ENCODE data around the gene ATP10A. TPM values are rescaled to one million over a fixed set of nuclear protein-coding genes. Genes with fewer than 3 reads are reported as not detected.

ATP10A gene
- total and polyA plus RNA-seq, 2 of the 8 experiments (the other 6 are each of a cell fraction or from before 2014, with no cell fraction given): 2.0 to 2.8 TPM

GRCh38 chr15:25742041-25742730, 120.9 kb downstream of the ATP10A start:
- Histone ChIP-seq H2BK20ac (ENCODE audit: low read length) (no peak overlapping the region; the same call in 1 of the 2 replicates), H4K8ac (ENCODE audit: extremely low read depth, insufficient read depth, low read length) (no peak overlapping the region), H3K56ac (replicated peaks; ENCODE audit: insufficient read length, low read depth, low read length) (no peak overlapping the region), H4K20me1 (replicated peaks in 1 of 2; ENCODE audit: control insufficient read depth in 1 of 2, insufficient read depth in 2 of 2, low read length in 2 of 2) (no peaks in the 10 kb centered on the region), H3K4ac (replicated peaks; ENCODE audit: insufficient read length, low read depth, low read length) (no peak overlapping the region), H3K79me1 (ENCODE audit: low read depth, low read length) (no peaks in the 10 kb centered on the region), H4K5ac (ENCODE audit: insufficient read length, low read depth, low read length) (no peak overlapping the region), H2BK120ac (replicated peaks; ENCODE audit: low read depth, low read length) (no peak overlapping the region), H3K79me2 (ENCODE audit: control insufficient read depth in 1 of 2, insufficient read depth in 2 of 2, low read length in 2 of 2) (no peaks in the 10 kb centered on the region), H2AK5ac (ENCODE audit: low read depth, low read length) (no peak overlapping the region), H2AFZ (ENCODE audit: low read length) (no peak overlapping the region), H3K14ac (ENCODE audit: insufficient read length) (no peak overlapping the region), H3K36me3 (ENCODE audit: control insufficient read depth in 2 of 4, insufficient read depth in 4 of 4, low read length in 3 of 4) (no peaks in the 10 kb centered on the region), H3K27ac (ENCODE audit: low read depth, low read length) (no peak overlapping the region), H2BK5ac (ENCODE audit: low read depth, low read length) (no peak overlapping the region), H3K9me3 (ENCODE audit: insufficient read depth in 2 of 2, low read depth in 1 of 2, low read length in 1 of 2) (no peaks in the 10 kb centered on the region), H3K9ac (replicated peaks in 1 of 4; ENCODE audit: extremely low read depth in 1 of 4, low read depth in 3 of 4, low read length in 3 of 4) (no peak overlapping the region), H2BK15ac (ENCODE audit: low read length) (no peak overlapping the region), H3K23ac (ENCODE audit: insufficient read length) (no peak overlapping the region), H3K23me2 (ENCODE audit: low read depth, low read length) (no peaks in the 10 kb centered on the region), H3K4me3 (ENCODE audit: extremely low read depth in 1 of 4, insufficient read depth in 2 of 4, low read depth in 3 of 4, low read length in 4 of 4) (no peak overlapping the region), H3K18ac (ENCODE audit: extremely low read depth, low read length) (no peak overlapping the region), H4K91ac (replicated peaks; ENCODE audit: insufficient read length, low read length) (no peak overlapping the region), H3K4me1 (replicated peaks in 1 of 4; ENCODE audit: control insufficient read depth in 3 of 4, insufficient read depth in 4 of 4, low read length in 3 of 4) (no peaks in the 10 kb centered on the region), H3K27me3 (replicated peaks in 1 of 4; ENCODE audit: control insufficient read depth in 3 of 4, extremely low read depth in 1 of 4, insufficient read depth in 3 of 4, low read length in 3 of 4) (no peaks in the 10 kb centered on the region), H3K4me2 (ENCODE audit: insufficient read depth in 1 of 2, low read depth in 2 of 2, low read length in 2 of 2) (no peak overlapping the region), H2BK12ac (ENCODE audit: low read depth, low read length) (no peak overlapping the region)
- 81% methylated on average over 19 of the region's 19 CpGs; no CpG with 5 or more reads in 1 of the 2 experiments for WGBS, 2 experiments (ENCODE audit: extremely low coverage in 1 of 2, insufficient coverage in 1 of 2, insufficient read length in 1 of 2, insufficient replicate concordance in 2 of 2, low coverage in 1 of 2, low lambda C conversion rate in 2 of 2, missing lambda C conversion rate in 1 of 2)
- POLR2A ChIA-PET (ENCODE audit: partially characterized antibody): no interaction called here
- CTCF ChIA-PET (ENCODE audit: partially characterized antibody): interaction anchor here (1.0 kb wide), 1 partner anchor 11 kb away, joined by 3 read pairs; no protein-coding TSS in a partner anchor
- no peak for FAIRE-seq
- peak in 1 of 2 experiments; percentile 40 for DNase-seq (ENCODE audit: low read depth in 1 of 2, low spot score in 2 of 2)
- TF ChIP-seq SAP30 (IDR thresholded peaks at IDR 0.05; ENCODE audit: insufficient read depth, insufficient replicate concordance, low read length): no peak
- TF ChIP-seq TAF1 (IDR thresholded peaks at IDR 0.05; ENCODE audit: low read depth, low read length): no peak
- no peak for TF ChIP-seq TAF7 (optimal IDR thresholded peaks at IDR 0.05; ENCODE audit: borderline replicate concordance, low read depth, low read length)
- no peak for TF ChIP-seq ATF2 (IDR thresholded peaks at IDR 0.05; ENCODE audit: low read length)
- no peak for TF ChIP-seq GTF2F1 (IDR thresholded peaks at IDR 0.05; ENCODE audit: borderline replicate concordance, low read depth, low read length)
- no peak for TF ChIP-seq EGR1 (IDR thresholded peaks at IDR 0.05; ENCODE audit: borderline replicate concordance, low read depth, low read length)
- TF ChIP-seq RFX5 (IDR thresholded peaks at IDR 0.05; ENCODE audit: borderline replicate concordance, low read depth, low read length): no peak
- TF ChIP-seq TCF12 (IDR thresholded peaks at IDR 0.05; ENCODE audit: low read depth, low read length): no peak
- no peak for TF ChIP-seq SIRT6 (IDR thresholded peaks at IDR 0.05; ENCODE audit: low read length)
- TF ChIP-seq EP300 (IDR thresholded peaks at IDR 0.05; ENCODE audit: borderline replicate concordance in 1 of 2, low read depth in 2 of 2, low read length in 2 of 2): no peak
- no peak for TF ChIP-seq JUN (IDR thresholded peaks at IDR 0.05; ENCODE audit: low read depth, low read length)

Data from H1 (cell line).